ENCODE data around the gene RASA3.

GRCh38 chr13:114108141-114108761 is 24.2 kb downstream of the RASA3 start:
- TF ChIP-seq CTCF (IDR thresholded peaks at IDR 0.05; ENCODE audit: low read depth, low read length) (no peak), EZH2phosphoT487 (IDR thresholded peaks at IDR 0.05; ENCODE audit: low read depth) (no peak)

All from OCI-LY3 (cell line).